PC-9 (cell line): ENCODE data around the gene ACSS3. TPM values are rescaled to one million over a fixed set of nuclear protein-coding genes. Genes with fewer than 3 reads are reported as not detected.
"Not testable (repeated sequence)": the region's sequence is repeated elsewhere in the genome, so short reads cannot be mapped to it uniquely, and the experiment has no call there.

Experiments
- BruUV-seq: library from RNA; stranded (reverse); fragments of 400-500 nt; replicated peaks from 2 replicates; lab custom pipeline; 2021; lab: Mats Ljungman, UMichigan
- CTCF ChIA-PET: fragments of 300-600 bp; sonication (Branson Sonifier 250); formaldehyde crosslinking; loops from one replicate; lab custom pipeline; 2022; ENCODE audit warnings: antibody characterized with exemption; lab: Charles Lee
- POLR2A ChIA-PET: fragments of 300-600 bp; sonication (Branson Sonifier 250); formaldehyde crosslinking; loops from one replicate; lab custom pipeline; 2022; ENCODE audit warnings: antibody characterized with exemption; ENCODE audit not compliant: unreplicated experiment; lab: Charles Lee
- DNase-seq, 2 experiments: peaks; one replicate each; pipeline versions ENCODE4 v3.0.0 to v3.0.0-alpha.2; 2015 to 2022; ENCODE audit warnings: mixed read lengths in 1 of 2
- H2AFZ ChIP-seq: fragments of 200-600 bp; sonication (generic); 2 replicates; pipeline ENCODE4 v1.8.1; 2017; ENCODE audit warnings: antibody characterized with exemption
- H3F3A ChIP-seq: fragments of 200-600 bp; sonication (generic); 2 replicates; pipeline ENCODE4 v1.8.1; 2017; ENCODE audit warnings: antibody characterized with exemption, mild to moderate bottlenecking, low read depth; ENCODE audit not compliant: insufficient read depth
- H3K27ac ChIP-seq: fragments of 200-600 bp; sonication (generic); 2 replicates; pipeline ENCODE4 v1.6.1; 2016; ENCODE audit warnings: mixed run types
- H3K27me3 ChIP-seq: fragments of 200-600 bp; sonication (generic); 2 replicates; pipeline ENCODE4 v1.6.1; 2016; ENCODE audit warnings: low read depth, mixed run types; ENCODE audit not compliant: insufficient read depth
- H3K36me3 ChIP-seq: fragments of 200-600 bp; sonication (generic); 2 replicates; pipeline ENCODE4 v1.6.1; 2016; ENCODE audit warnings: low read depth, mixed run types
- H3K4me1 ChIP-seq: fragments of 200-600 bp; sonication (generic); replicated peaks from 2 replicates; pipeline ENCODE4 v1.6.1; 2016; ENCODE audit warnings: mixed run types; ENCODE audit not compliant: insufficient read depth
- H3K4me2 ChIP-seq: fragments of 200-600 bp; sonication (generic); 2 replicates; pipeline ENCODE4 v1.6.1; 2017; ENCODE audit warnings: mixed run types
- H3K4me3 ChIP-seq: fragments of 200-600 bp; sonication (generic); 2 replicates; pipeline ENCODE4 v1.6.1; 2016; ENCODE audit warnings: mixed run types
- H3K79me2 ChIP-seq: fragments of 200-600 bp; sonication (generic); 2 replicates; pipeline ENCODE4 v1.6.1; 2017; ENCODE audit warnings: low read depth, mixed run types
- H3K9me2 ChIP-seq: fragments of 200-600 bp; sonication (generic); 2 replicates; pipeline ENCODE4 v1.8.1; 2017; ENCODE audit warnings: mild to moderate bottlenecking; ENCODE audit not compliant: insufficient read depth
- H3K9me3 ChIP-seq: fragments of 200-600 bp; sonication (generic); 2 replicates; pipeline ENCODE4 v1.8.1; 2016; ENCODE audit warnings: low read depth; ENCODE audit not compliant: insufficient read depth
- H4K20me1 ChIP-seq: fragments of 200-600 bp; sonication (generic); 2 replicates; pipeline ENCODE4 v1.8.1; 2017; ENCODE audit not compliant: insufficient read depth
- CTCF ChIP-seq: fragments of 200-600 bp; sonication (generic); conservative IDR thresholded peaks from 2 replicates; pipeline ENCODE4 v1.6.1; 2017; ENCODE audit warnings: mixed run types, antibody characterized with exemption, mild to moderate bottlenecking, moderate library complexity
- EZH2 ChIP-seq: fragments of 200-600 bp; sonication (generic); IDR thresholded peaks from 2 replicates; pipeline ENCODE4 v1.8.0; 2017; ENCODE audit warnings: antibody characterized with exemption, low read depth
- intact Hi-C: fragments of 100-400 bp; cut with micrococcal nuclease; formaldehyde crosslinking; loops from one replicate; pipeline ENCODE4 v1.10.0; 2022; ENCODE audit not compliant: unreplicated experiment
- total RNA-seq: library from RNA; stranded (reverse); gene quantifications from 2 replicates; pipeline ENCODE4 v1.2.3, GENCODE V29; 2021

ACSS3 gene
- total RNA-seq, 1 experiment from 2014 or later, result 8.5 TPM

GRCh38 chr12:81043979-81044740 lies 33.7 kb upstream of the ACSS3 start:
- Histone ChIP-seq H4K20me1 (no peaks in the 10 kb centered on the region), H3K4me3 (no peak overlapping the region), H3K9me2 (no peaks in the 10 kb centered on the region), H3K27ac (no peak overlapping the region), H3K79me2 (no peaks in the 10 kb centered on the region), H3K4me2 (no peak overlapping the region), H3K9me3 (no peaks in the 10 kb centered on the region), H3K27me3 (no peaks in the 10 kb centered on the region), H3F3A (no peaks in the 10 kb centered on the region), H3K4me1 (no peaks in the 10 kb centered on the region), H2AFZ (no peak overlapping the region), H3K36me3 (no peaks in the 10 kb centered on the region)
- no TSS peak for BruUV-seq
- ChIA-PET CTCF (no interaction called here), POLR2A (no interaction called here)
- no peak for DNase-seq
- intact Hi-C loops, result no loop called here
- TF ChIP-seq CTCF (no peak), EZH2 (no peak)

DNA sequence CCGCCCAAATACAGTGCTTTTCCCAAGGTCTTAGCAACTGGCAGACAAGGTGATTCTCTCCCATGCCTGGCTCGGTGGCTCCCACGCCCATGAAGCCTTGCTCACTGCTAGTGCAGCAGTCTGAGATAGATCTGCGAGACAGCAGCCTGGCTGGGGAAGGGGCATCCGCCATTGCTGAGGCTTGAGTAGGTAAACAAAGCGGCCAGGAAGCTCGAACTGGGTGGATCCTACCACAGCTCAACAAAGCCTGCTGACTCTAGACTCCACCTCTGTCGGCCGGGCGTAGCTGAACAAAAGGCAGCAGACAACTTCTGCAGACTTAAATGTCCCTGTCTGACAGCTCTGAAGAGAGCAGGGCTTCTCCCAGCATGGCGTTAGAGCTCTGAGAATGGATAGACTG lies 12.9 kb upstream of the ACSS3 start:
- H3K4me3 ChIP-seq, H4K20me1 ChIP-seq, H3K4me1 ChIP-seq, H3K27ac ChIP-seq, H3F3A ChIP-seq, CTCF ChIA-PET, BruUV-seq, H3K9me2 ChIP-seq, H3K4me2 ChIP-seq, intact Hi-C loops, H3K79me2 ChIP-seq, H3K9me3 ChIP-seq, H3K36me3 ChIP-seq, H3K27me3 ChIP-seq: not testable (repeated sequence)
- DNase-seq, result peak in 1 of 2 experiments; percentile 3
- POLR2A ChIA-PET, result interaction anchor here (0.7 kb wide), 1 partner anchor 1294 kb away, joined by 3 read pairs; no protein-coding TSS in a partner anchor
- H2AFZ ChIP-seq, result 0 out of 2 replicates have a peak overlapping the region, but pooled peaks have one; percentile 55

- H3K4me1 ChIP-seq, result no peaks in the 10 kb centered on the region
- H3K79me2 ChIP-seq, result no peaks in the 10 kb centered on the region
- BruUV-seq, result no TSS peak
- no peaks in the 10 kb centered on the region for H3F3A ChIP-seq
- H3K4me3 ChIP-seq, result no peak overlapping the region
- no peaks in the 10 kb centered on the region for H3K9me3 ChIP-seq
- DNase-seq, result no peak
- H4K20me1 ChIP-seq, result no peaks in the 10 kb centered on the region
- H2AFZ ChIP-seq, result no peak overlapping the region
- H3K4me2 ChIP-seq, result no peak overlapping the region
- no peak overlapping the region for H3K27ac ChIP-seq
- ChIA-PET POLR2A (no interaction called here), CTCF (no interaction called here)
- TF ChIP-seq CTCF (no peak), EZH2 (no peak)
- H3K9me2 ChIP-seq, result no peaks in the 10 kb centered on the region
- no peaks in the 10 kb centered on the region for H3K36me3 ChIP-seq
- intact Hi-C loops, result no loop called here
- H3K27me3 ChIP-seq, result no peaks in the 10 kb centered on the region
Measured at GRCh38 chr12:81070846-81071245, 7.0 kb upstream of the ACSS3 start.
